Spleen (tissue), 3 donors: ENCODE data around the gene CYP19A1.

Source experiments
- POLR2A ChIP-seq, 3 donors: fragments of 450-650 bp; IDR thresholded peaks; one replicate each; pipeline ENCODE4 v1.5.1; 2017; ENCODE audit warnings: antibody characterized with exemption in 3 of 3, mild to moderate bottlenecking in 1 of 3
- POLR2AphosphoS5 ChIP-seq, 3 donors: sonication (generic); formaldehyde crosslinking; IDR thresholded peaks; one replicate each; pipeline ENCODE4 v1.5.1; 2017; ENCODE audit warnings: antibody characterized with exemption in 3 of 3

GRCh38 chr15:51312166-51313073 is 26.0 kb downstream of the CYP19A1 start:
- TF ChIP-seq POLR2AphosphoS5 (IDR thresholded peaks at IDR 0.05) (no peak), POLR2A (IDR thresholded peaks at IDR 0.05) (no peak)
